GM19455 (cell line): ENCODE results near the gene PPP4R1.
A peak's percentile ranks its signal among the peaks of the same experiment; 100 is the strongest.

Experiments used
- ATAC-seq: cut with Tn5 transposase; IDR thresholded peaks from one replicate; pipeline ENCODE4 v1.9.1; 2021; ENCODE audit not compliant: unreplicated experiment

The PPP4R1 gene

GRCh38 chr18:9597609-9598008 is 16.8 kb downstream of the PPP4R1 start:
- ATAC-seq = no peak

DNA sequence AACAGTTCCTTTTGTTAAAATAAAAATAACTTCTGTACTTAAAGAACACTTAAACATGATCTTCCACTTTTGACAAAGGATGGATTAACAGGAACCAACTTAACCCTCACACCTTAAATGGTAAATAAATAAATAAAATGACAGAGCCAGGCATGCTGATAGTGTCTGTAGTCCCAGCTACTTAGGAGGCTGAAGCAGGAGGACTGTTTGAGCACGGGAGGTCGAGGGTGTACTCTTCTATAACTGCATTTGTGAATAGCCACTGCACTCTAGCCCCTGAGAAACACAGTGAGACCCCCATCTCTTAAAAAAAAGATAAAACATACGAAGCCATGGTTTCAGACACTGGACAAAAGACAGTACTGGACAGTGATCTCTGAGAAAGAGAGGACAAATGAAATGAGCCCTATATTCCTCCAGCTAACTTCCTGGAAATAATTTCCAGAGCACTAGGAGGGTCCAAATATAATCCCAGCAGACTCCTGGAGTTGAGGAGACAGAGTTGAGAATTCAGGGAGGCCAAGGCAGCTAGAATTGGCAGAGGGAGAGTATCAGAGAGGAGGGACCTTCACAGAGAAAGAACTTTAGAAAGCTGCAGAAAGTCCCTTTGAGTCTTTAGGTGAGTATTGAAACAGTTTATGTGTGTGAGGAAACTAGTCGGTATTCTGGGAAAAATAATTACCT is 17.4 kb downstream of the PPP4R1 start:
- ATAC-seq = no peak

- no peak for ATAC-seq
Measured at GRCh38 chr18:9596226-9596625, 18.1 kb downstream of the PPP4R1 start.

DNA sequence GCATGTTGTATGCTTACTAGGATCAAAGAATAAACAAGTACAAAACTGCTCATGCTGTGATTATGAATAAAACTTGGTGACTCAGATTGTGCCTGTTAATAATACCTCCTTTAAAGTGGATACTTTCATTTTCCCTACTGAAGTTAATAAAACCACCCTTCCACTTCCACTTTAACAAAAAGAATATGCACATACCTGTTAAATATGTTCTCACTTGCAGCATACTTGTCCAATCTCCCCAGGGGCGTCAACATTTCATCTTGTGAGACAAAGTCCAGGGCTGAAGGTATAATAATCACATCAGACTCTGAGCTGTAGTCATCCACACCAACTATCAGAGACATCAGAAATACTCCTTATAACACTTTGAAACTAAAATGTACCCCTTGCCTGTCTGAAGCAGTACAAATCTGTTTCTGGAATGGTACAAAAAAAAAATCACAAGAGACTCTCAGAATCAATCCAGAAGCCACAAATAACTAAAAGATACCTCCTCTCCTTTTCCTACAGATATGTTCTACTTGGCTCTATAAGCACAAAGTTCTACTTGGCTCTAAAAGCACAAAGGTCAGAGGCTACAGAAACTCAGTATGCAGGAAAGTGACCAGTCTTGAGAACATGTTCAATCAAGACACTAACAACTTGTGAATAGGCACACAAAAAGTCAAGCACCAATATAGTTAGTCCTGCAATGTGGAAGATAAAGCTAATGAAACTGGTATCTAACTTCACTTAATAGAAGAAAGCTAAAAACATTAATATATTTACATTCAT is 19.3 kb downstream of the PPP4R1 start:
- peak; percentile 71 for ATAC-seq

DNA sequence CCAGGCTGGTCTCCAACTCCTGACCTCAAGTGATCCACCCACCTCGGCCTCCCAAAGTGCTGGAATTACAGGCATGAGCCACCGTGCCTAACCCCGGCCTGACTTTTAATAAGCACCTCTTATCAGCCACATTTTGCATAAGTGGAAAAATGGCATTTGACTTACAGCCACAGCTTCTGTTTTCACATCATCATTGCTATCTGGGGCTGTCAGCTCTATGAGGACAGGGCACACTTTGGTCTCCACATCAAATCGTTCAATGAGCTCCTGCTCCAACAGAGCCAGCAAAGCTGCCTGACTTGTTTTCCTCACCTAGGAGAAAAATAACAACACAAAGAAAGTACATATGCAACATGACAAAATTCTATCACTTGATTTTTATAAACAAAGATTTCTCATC is 26.4 kb downstream of the PPP4R1 start:
- ATAC-seq = no peak

DNA sequence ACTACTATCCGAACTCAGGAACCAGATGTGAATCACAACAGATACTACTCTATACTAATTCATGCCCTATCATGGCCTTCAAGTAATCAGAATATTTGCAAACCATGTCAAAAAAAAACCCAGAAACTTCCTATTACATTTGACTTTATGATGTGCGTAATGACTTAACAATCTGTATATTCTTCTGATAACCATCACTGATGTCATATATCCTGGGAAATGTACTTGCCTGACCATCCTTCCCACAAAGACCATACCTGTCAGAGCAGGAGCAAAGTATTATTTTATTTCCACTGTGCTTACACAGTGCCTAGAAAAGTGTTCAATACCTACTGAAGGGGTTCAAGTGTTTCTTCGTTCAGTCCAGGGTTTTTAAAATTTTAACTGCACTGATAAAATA is 27.5 kb downstream of the PPP4R1 start:
- ATAC-seq = no peak

DNA sequence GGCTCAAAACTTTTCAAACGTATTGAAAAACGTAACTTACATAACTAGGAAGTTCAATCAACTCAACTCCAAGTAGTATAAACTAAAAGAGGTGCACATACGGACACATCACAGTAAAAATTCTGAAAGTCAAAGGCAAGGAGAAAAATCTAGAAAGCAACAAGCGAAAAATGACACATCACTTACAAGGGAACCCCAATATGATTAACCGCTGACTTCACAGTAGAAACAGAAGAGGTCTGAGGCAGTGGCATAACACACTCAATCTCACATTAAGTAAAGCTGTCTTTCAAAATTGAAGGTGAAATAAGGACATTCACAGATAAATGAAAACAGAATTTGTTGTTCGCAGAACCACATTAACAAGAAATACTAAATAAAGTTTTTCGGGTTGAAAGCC is 32.7 kb downstream of the PPP4R1 start:
- no peak for ATAC-seq

DNA sequence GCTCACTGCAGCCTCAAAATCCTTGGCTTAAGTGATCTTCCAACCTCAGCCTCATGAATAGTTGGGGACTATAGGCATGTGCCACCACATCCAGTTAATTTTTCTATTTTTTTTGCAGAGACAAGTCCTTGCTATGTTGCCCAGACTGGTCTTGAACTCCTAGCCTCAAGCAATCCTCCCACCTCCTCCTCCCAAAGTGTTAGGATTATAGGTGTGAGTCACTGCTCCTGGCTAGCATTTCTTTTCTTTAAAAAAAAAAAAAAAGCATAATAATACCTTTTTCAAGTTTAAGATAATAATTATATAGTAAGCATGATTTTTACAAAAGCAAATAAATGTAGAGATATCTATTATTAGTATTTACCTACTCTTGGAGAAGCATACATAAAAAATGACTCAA is 36.1 kb downstream of the PPP4R1 start:
- ATAC-seq = no peak

GRCh38 chr18:9577361-9577760 is 37.0 kb downstream of the PPP4R1 start:
- no peak for ATAC-seq

DNA sequence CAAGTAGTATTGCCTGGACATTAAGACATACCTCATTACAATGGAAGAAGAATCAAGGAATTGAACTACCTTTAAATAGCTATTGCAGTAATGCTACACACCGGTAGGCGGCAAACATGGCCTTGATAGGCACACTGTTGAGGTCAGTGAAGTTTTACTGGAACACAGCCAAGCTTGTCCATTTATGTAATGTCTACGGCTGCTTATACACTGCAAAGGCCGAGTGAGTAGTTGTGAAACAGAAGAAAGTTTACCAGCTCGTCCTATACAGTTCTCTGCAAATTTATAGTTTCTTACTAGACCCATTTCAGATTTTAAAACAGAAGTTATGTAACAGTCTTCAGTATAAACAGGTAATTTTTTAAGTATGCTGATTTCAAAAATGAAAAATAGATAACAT is 38.8 kb downstream of the PPP4R1 start:
- peak; percentile 80 for ATAC-seq

GRCh38 chr18:9574473-9575115 is 39.8 kb downstream of the PPP4R1 start:
- no peak for ATAC-seq

DNA sequence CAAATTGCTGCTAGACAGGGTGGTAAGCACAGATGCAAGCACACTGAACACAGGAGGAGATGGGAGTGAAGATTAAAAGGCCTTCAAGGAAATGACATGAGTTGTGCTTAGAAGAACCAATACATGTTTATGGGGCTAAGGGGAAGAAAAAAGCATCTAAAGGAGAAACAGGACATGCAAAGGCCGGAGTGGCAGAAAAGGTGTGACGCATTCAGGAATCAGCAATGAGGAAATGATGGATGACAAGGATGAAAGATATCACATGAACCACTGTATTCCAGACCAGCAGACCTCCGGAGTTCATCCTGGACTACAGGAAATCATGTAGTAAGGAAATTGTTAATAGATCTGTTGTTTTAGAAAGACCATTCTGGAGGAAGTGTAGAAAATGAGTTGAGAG is 42.8 kb downstream of the PPP4R1 start:
- ATAC-seq = no peak

DNA sequence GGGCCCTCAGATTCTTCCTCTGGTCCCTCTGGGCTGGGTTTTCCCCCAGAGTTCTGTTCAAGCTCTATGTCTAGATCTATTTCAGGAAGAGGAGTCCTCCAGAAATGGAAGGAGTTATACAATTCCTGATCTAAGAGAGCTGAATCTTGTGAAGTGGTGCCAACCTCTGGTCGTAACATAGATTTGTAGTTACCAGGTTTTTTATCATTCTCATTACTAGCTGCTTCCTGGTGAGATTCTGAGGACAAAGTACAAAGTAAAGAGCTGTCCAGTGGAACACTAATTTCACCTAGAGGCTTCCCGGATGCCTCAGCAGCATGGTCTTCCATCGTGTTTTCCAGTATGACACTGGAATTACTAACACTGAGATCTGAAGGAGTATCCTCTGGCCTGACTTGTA is 44.1 kb downstream of the PPP4R1 start:
- no peak for ATAC-seq

DNA sequence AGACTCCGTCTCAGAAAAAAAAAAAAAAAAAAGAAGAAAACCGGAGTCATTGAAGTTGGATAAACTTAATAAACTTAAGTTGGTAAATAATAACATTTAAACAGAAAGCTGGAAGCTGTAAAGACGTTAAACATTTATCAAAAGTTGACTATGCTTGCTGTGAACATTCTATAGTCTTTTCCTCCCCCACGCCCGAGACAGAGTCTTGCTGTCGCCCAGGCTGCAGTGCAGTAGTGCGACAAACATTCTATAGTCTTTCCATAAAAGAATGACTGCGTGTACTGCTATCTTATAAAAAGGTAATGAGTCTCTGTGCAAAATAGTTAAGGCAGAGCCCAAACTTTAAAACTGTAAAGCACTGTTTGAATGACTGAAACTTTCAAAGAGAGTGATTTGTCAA is 45.2 kb downstream of the PPP4R1 start:
- no peak for ATAC-seq

GRCh38 chr18:9568186-9568585 is 46.2 kb downstream of the PPP4R1 start:
- ATAC-seq = no peak

GRCh38 chr18:9565407-9565806 is 49.0 kb downstream of the PPP4R1 start:
- no peak for ATAC-seq

GRCh38 chr18:9563331-9563730 is 51.0 kb downstream of the PPP4R1 start:
- no peak for ATAC-seq

GRCh38 chr18:9562584-9562983 is 51.8 kb downstream of the PPP4R1 start:
- ATAC-seq = no peak

GRCh38 chr18:9561759-9562158 is 52.6 kb downstream of the PPP4R1 start:
- no peak for ATAC-seq

- ATAC-seq = no peak
Measured at GRCh38 chr18:9559253-9559652, 55.1 kb downstream of the PPP4R1 start.

DNA sequence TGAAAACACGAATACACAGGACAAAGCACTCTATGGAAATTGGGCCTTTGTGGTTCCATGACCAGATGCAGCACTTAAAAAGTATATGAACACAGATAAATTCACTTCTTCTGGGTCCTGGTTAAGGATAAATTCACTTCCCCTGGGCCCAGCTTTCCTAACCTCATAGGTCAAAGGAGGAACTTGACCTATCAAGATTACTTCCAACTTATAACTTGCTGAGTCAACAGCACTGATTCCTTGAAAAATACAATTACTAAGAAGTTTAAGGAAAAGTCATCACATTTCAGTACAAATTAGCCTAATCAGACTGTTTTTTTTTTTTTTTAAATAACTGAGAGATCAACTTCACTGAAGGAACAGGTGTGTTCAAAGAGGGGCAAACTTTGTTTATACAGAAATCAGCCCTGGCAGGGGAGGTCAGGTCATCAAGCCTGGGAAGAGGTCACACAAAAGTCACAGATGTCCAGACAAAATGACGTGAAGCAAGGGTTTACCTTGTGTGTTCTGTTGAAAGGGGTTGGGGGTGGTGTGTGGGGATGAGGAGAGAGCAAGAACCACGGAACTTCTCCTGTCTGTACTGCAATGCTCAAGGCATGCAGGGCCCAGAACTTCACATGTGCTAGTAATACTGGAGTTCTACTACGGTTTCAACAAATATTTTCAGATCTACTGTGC is 55.8 kb downstream of the PPP4R1 start:
- no peak for ATAC-seq
